IPS-18c (cell line): ENCODE results near the gene DHX38.

ENCODE experiments used
- H3K4me3 ChIP-seq: 2 replicates; pipeline ENCODE4 v1.7.0; 2013; ENCODE audit warnings: low read depth, mild to moderate bottlenecking, low read length, moderate library complexity; ENCODE audit not compliant: insufficient read depth
- H3K9me3 ChIP-seq: one replicate; pipeline ENCODE4 v1.6.1; 2013; ENCODE audit warnings: mild to moderate bottlenecking, low read length, moderate library complexity; ENCODE audit not compliant: control insufficient read depth, insufficient read depth

Gene DHX38

GRCh38 chr16:72109966-72110530 is 16.4 kb downstream of the DHX38 start:
- H3K4me3 ChIP-seq, result no peak overlapping the region
- peaks cover 2% of the 10 kb centered on the region for H3K9me3 ChIP-seq

DNA sequence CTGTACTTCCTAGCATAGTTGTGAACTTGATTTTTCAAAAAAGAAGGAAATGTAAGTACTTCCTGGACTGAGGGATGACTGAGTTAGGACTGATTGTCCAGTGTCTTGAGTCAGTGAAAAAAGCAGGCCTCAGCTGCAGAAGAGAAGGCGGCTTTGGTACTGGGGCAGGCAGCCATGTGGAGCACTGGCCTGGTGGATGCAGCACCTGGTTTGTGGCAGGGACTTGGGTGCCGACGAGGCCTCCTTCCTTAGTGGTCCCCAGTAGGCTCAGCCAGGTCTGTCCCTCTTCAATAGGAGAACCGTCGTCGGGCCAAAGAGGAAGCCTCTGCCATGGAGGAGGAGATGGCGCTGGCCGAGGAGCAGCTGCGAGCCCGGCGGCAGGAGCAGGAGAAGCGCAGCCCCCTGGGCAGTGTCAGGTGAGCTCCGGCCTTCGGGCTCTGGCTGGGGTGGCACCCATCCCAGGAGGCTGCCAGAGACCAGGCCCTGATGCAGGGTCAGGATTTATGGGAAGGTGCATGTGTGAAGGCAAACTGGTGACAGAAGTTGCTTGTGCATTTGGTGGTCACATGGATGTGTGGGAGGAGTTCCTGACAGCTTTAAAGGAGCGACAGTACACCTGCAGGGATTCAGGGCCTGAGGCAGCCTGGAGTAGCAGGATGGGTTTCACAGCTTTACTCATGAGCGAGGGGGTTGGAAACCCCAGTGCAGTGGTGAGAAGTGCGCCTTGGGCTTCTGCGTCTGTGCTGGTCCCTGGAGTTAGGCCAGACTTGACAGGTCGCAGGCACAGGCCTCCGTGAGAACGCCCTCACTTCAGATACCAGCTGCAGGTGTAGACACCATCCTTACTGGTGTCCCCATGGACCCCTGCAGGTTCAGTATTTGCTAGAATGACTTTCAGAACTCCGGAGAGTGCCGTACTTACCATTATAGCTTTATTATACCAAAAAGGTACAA is 17.3 kb downstream of the DHX38 start:
- H3K4me3 ChIP-seq, result no peak overlapping the region; the same call in 1 of the 2 replicates
- H3K9me3 ChIP-seq, result peaks cover 2% of the 10 kb centered on the region

- no peaks in the 10 kb centered on the region for H3K9me3 ChIP-seq
Observed at GRCh38 chr16:72111657-72112451, 18.2 kb downstream of the DHX38 start.

GRCh38 chr16:72112452-72112792 is 18.8 kb downstream of the DHX38 start:
- Histone ChIP-seq H3K4me3 (no peak overlapping the region), H3K9me3 (no peaks in the 10 kb centered on the region)

More at GRCh38 chr16:72111657-72112451, 18.2 kb downstream of the DHX38 start:
- H3K4me3 ChIP-seq, result no peak overlapping the region

GRCh38 chr16:72112906-72113615 is 19.4 kb downstream of the DHX38 start:
- Histone ChIP-seq H3K4me3 (no peak overlapping the region), H3K9me3 (no peaks in the 10 kb centered on the region)

- no peaks in the 10 kb centered on the region for H3K9me3 ChIP-seq
Observed at GRCh38 chr16:72113616-72113945, 19.9 kb downstream of the DHX38 start.

DNA sequence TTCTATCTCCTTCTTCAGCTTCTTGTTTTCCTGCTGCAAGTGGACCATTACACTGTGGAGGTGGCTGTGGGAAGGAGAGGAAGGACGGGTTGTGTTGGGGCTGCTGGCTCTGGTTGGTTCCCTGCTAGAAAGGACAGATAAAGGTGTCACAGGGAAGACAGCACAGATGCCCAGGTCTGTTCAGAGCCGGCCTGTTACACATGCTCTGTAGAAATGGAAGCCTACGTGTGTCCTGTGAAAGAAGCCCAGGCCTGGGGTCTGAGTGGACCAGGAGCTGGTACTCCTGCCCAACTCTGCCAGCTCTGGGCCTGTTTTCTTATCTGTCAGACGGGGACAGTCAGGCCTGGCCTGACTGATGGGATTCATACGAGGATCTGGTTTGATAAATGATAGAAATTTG is 26.4 kb downstream of the DHX38 start:
- Histone ChIP-seq H3K4me3 (no peak overlapping the region), H3K9me3 (no peaks in the 10 kb centered on the region)

More at GRCh38 chr16:72113616-72113945, 19.9 kb downstream of the DHX38 start:
- no peak overlapping the region for H3K4me3 ChIP-seq

DNA sequence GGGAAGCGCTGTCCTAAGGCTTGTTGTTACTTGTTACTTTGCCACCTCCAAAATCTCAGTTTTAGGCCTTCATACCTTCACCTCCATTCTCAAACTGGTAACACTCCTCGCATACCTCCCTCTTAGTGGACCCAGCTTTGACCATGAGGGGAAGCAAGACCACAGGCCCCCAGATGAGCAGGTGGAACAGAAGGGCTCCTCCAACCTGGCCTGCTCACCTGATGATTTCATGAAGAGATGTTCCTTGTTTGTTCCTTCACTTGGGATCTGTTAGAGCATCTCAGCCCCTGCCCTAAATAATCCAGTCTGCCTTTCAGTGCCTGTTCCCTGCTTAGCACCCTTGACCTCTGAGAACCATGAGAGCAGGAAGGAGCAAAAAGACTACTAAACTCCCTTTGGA is 28.7 kb downstream of the DHX38 start:
- Histone ChIP-seq H3K9me3 (no peaks in the 10 kb centered on the region), H3K4me3 (no peak overlapping the region)

GRCh38 chr16:72122916-72123315 is 29.3 kb downstream of the DHX38 start:
- Histone ChIP-seq H3K4me3 (no peak overlapping the region), H3K9me3 (no peaks in the 10 kb centered on the region)

GRCh38 chr16:72123426-72123825 is 29.8 kb downstream of the DHX38 start:
- Histone ChIP-seq H3K9me3 (no peaks in the 10 kb centered on the region), H3K4me3 (no peak overlapping the region)

- Histone ChIP-seq H3K4me3 (no peak overlapping the region), H3K9me3 (no peaks in the 10 kb centered on the region)
Observed at GRCh38 chr16:72124148-72124547, 30.5 kb downstream of the DHX38 start.

DNA sequence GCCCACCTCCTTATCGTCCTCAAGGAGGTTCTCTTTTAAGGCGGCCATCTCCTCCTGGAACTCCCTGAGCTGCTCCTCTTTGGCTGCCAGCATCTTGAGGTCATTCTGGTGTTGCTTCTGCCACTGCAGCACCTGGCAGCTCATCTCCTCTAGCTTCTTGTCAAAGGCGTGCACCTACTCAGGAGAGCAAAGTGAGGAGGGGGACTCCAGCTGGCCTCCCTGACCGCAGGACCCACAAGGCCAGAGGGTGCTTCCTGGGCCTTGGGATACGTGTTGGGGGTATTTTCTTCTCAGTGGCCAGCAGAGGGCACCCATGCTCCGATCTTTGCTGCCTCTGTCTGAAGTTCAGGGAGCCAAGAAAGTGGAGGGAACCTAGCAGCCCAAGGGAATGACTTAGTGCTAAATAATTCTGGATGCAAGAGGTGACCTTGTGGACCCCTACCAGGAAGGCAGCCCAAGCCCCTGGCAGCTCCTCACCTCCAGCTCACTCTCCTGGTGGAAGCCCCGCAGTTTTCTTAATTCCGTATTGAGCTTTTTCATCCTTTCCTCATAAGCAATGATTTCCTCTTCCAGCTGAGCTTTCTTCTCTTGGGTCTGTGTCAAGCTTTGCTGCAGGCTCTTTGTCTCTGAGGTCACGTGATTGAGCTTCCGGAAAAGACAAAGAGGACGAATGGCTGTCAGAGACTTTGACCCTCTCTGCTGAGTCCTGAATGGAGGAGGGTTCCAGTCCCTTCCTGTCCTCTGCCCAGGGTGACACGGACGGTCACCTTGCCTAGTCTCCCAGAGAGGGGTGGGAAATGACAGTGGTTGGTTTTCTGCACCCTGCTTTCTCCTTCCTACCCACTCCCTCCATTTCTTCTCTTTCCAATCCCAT is 31.4 kb downstream of the DHX38 start:
- H3K4me3 ChIP-seq, result no peak overlapping the region
- no peaks in the 10 kb centered on the region for H3K9me3 ChIP-seq

DNA sequence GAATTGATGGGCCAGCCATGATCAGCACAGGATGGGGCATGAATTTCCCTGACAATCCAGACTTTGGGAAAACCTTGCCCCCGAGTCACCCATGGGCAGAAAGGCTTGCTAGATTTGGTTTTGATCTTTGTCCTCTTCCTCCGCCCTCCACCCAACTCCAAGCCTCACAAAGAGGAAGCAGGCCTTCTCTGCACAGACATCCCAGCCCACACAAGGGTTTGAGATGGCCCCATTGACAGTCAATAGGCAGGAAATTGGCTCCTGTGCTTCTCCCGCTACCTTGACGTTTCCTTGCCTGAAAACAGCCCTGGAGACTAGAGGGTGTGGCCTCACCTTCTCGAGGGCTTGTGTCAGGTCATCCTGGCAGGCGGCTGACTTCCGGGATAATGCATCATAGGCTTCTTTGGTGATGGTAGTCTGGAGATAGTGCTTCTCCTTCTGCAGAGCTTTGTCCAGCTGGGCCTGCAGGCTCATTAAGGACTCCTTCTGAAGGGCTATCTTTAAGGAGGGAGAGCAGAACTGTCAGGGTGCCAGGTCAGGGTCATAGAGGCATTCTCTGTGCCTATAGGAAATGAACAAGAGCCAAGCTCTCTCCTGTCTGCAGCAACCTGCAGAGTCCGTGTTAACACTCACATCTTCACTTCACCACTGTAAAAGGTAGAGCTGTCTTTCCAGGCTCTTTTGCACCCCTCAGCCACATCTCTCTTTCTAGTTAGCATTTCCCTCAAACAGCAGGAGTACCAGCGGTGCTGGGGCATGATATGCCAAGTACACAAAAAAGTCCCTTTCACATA is 32.2 kb downstream of the DHX38 start:
- no peaks in the 10 kb centered on the region for H3K9me3 ChIP-seq
- H3K4me3 ChIP-seq, result no peak overlapping the region

DNA sequence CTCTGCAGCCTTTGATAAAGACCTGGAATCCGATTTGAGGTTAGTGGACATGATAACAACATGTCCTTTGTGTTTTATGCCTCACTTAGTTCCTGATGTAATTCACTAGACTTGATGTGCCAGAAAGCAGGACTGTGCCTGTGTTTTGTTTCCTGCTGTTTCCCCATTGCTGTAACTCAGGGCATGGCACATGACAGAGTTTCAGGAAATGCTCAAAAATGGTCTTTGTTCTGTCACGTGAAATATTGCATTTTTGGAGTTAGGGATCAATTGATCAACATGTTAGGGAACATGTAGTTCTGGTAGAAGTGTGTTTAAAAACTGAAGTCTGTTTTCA is 32.8 kb downstream of the DHX38 start:
- no peak overlapping the region for H3K4me3 ChIP-seq
- H3K9me3 ChIP-seq, result no peaks in the 10 kb centered on the region

- H3K4me3 ChIP-seq, result no peak overlapping the region
- H3K9me3 ChIP-seq, result no peaks in the 10 kb centered on the region
Observed at GRCh38 chr16:72128701-72129100, 35.1 kb downstream of the DHX38 start.
